Activated CD8-positive, alpha-beta memory T cell treated with anti-CD3 and anti-CD28 coated beads for 1 hour (primary cell): ENCODE data around the gene SNAI3.

ENCODE experiments used
- DNase-seq, 2 donors: peaks; one replicate each; pipeline ENCODE4 v3.0.0-alpha.2; 2020; ENCODE audit warnings: low read depth in 1 of 2; ENCODE audit errors: extremely low read depth in 1 of 2

Gene SNAI3

DNA sequence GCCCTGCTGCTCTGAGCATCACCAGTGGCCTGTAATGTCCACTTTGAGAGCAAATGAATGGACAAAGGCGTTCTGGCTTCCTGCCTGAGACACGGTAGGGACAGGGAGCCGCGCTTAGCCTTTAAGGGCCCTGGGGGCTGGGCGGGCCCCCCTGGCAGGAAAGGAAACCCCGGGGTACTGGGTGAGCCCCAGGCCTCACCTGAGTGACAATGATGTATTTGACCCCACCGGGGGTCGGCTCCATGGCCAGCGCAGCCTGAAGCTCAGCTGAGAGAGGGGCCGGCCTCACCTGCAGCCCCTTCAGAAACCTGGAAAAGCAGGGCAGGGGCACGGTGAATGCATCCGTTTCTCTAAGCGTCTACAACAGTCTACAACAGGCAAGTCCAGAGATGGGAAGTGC, 33.2 kb downstream of the SNAI3 start:
- DNase-seq, result no peak

DNA sequence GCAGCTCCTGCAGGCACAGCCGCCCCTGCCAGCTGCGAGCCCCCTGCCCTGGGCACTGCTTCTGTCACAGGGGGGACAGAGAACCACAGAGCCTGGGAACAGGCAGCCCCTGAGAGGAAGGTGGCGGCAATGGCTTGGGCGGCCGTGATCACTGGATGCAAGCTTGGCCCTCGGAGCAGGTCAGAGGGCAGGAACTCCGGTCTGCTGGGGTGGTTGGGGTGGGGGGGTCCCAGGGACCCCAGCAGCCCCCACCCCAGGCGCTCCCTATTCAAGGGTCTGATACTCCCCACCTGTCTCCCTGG, 33.6 kb downstream of the SNAI3 start:
- no peak for DNase-seq

DNA sequence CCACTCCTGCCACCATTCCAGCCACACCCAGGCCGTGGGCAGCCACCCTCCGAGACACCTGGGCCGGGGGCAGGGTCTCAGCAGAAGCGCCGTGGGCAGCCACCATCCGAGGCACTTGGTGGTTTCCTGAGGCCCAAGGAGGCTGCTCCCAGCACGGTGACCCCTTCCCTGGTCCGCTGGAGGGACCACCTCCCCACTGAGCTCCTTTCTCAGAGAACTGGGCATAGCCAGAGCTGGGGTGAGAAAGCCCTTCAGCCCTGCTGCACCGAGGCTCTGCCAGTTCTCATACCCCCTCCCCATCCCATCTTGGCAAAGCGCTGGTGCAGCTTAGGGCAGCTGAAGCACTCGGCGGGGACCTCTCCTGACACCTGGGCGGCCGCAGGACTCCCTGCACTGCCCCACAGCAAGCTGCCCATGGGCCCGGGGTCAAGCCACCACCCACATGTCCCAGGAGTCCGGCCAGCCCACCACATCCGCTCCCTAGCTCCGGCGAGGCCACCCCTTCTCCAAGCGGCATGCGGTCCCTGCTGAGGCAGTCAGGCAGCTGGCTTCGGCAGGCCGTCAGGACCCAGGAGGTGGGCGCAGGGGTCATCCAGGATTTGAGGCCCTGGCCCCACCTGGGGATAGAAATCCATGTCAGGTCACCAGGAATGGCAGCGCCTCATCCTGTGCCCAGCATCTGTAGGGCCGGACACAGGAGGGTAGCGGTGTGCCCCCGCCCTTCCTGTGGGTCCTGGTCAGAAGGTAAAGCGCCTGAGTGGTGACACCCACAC, 34.1 kb downstream of the SNAI3 start:
- no peak for DNase-seq

DNA sequence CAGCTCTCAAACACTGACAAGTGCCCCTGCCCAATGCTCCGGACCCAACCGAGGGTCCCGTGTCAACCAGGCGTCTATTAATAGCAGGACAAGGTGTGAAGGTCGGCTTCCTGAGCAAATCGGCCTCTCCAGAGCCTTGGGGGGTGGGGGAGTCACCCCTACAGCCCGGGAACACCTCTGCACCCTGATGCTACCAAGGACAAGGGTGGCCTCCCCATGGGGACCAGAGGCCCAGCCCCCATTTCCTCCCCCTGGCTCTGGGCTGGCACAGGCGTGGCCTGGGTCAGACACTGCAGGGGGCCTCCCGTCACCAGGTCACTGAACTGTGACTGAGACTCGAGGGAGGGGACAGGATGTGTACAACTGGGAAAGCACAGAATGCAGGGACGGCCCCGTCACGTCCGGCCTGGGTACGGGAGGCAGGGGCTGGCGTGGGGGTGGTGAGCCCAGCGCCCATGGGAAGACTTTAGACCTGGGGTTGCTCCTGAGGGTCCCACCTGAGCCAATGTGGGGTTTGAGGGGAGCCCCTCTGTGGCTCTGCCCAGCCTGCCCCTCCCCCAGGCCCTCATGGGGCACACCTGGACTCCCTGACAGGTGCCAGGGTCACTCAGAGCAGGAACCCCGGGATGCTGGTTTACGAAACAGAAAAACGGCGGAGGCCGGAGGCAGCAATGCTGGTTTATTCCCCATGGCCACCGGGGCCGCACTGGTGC, 34.9 kb downstream of the SNAI3 start:
- DNase-seq, result peak in 1 of 2 donors; percentile 49

DNA sequence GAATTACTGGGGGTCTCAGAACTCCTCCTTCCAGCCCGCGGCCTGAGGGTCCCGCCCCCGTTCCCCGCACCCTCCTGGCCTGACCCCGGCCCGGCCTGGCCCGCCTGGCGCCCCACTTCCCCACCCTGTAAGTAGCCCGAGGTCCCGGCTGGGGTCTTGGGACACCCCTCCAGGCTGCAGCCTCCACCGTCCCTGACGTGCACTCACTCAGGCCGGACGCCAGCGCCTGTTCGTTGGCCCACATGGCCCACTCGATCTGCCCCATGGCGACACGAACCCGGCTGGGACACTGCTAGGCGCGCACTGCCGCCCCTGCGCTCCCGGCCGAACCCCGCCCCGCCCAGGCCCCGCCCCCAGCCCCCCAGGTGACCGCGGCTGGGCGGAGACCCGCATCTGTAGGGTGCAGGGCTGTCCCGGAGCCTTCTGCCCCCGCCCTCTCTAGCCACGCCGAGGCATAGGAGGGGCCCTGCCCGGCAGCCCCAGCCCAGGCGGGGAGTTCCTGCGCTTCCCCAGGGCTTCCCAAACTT, 35.5 kb downstream of the SNAI3 start, which contains the start of gene CYBA:
CYBA (minus strand) TSS at position 305 of the 527 bp plus-strand sequence; CDS start at position 265, 40 bp downstream.
- peak in 1 of 2 donors; percentile 69 for DNase-seq

DNA sequence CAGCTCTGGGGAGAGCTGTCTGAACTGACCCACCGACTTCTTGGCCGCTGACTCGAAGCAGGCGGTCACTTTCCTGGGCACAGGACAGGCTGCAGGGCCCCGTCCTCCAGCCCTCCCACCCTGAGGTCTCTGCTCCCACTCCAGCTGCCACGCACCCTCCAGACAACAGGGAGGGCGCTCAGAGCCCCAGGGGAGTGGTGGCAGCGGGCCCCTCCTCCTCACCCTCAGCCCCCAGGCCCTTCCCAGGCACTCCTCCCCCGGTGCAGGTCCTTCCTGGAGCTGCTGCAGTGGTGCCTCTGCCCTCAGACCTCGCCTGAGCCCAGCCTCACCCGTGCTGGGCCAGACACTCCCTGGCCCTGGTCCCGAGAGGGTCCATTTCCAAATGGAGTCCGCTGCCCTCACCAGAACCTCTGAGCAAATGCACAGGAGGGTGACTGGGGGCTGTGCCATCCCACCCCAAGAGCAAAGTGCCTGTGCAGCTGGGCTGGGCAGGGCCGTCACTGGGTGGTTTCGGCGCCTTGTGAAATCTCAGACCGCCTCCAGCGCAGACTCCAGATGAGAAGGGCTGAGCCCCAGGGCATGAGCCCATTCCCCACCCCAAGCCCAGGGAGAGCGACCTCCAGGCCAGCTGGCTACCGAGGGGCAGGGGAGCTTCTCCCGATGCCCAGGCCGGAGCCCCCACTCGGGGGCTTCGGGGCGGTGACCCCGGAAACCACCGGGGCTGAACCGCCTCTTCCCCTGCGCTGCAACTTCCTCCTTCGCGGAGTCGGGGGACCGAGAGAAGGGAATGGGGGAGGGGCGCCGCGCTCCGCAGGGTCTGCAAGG, 36.2 kb downstream of the SNAI3 start:
- DNase-seq, result no peak

DNA sequence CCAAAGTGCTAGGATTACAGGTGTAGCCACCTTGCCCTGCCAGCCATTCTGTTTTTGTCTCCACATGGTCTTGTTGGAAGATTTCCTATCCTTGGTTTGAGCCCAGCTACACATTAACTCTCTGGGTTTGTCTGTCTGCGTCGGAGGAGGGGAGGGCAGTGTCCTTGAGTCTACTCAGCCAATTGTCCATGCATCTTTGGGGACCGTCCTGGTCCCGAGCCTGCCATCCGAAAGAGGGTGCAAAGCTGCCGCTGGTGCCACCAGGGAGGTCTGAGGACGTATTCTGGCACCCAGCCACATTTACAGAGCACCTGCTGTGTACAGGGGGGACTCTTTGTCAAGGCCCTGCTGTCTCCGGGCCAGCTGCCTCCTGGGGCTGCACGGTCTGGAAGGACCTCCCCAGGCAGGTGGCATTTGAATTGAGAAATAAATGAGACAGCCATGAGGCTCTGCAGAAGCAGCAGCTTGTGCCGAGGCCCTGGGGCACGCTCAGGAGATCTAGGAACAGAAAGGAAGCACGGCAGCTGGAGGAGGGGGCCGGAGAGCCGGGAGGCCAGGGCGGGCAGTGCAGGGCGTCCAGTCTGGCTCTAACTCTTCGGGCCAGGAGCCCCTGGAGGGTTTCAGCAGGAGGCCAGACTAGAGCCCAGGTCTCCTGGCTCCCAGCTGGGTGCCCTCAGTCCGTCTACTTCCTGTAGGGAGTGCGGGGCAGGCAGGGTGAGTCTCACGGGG, 36.9 kb downstream of the SNAI3 start:
- DNase-seq, result no peak

DNA sequence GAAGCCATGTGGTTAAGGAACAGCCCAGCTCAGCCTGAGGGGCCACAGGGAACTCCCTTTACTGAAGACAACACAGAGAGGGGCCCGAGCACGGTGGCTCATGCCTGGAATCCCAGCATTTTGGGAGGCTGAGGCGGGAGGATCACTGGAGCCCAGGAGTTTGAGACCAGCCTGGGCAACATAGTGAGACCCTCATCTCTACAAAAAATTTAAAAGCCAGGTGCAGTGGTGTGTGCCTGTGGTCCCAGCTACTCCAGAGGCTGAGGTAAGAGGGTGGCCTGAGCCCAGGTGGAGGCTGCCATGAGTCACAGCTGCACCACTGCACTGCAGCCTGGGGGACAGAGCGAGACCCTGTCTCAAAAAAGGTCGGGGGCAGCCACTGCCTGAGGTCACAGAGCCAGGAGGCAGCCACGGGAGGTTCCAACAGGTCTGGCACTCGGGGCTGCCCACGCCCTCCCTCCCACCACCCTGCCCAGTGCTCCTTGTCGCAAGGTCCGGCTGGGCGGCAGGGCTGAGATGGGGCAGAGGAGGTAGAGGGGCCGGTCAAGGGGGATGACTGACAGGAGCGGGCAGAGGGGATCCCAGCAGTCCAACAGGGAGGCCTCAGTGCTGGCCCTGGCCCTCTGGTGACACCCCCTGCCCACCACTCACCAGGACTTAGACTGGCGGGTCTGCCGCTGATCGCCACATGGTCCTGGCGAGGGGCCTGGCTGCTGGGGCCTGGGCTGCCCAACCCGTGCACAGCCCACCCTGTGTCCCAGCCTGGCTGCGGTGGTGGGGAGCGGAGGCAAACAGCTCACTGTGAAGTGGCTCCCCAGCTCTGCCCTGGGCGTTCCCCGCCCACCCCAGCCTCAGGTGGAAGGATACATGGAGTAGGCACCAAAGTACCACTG, 38.9 kb downstream of the SNAI3 start:
- no peak for DNase-seq

DNA sequence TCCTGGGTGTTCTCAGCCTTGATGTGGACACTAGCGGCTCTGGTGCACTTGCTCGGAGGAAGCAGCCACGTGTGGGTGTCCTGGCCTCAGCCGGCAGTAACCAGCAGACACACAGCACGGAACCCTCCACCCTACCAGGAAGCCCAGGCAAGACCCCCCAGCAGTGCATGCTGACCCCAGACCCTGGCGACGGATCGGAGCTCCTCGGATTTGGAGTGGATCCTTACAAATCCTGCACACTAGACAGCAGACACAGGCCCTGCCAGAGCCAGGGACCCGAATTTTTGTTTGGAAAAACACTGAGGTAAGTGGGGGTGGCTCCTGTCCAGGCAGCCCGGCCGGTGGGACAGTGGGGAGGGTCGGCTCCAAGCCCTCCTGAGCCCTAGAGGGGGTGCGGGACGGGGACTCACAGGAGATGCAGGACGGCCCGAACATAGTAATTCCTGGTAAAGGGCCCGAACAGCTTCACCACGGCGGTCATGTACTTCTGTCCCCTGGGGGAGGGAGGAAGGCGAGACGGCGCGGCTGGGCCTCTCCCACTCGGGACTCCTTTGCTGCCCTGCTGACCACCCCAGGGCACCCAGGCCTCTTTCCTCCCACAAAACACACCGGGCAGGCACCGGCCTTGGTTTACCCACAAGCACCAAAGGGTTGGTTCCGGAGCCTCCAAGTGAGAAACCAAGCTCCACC, 39.8 kb downstream of the SNAI3 start:
- no peak for DNase-seq

DNA sequence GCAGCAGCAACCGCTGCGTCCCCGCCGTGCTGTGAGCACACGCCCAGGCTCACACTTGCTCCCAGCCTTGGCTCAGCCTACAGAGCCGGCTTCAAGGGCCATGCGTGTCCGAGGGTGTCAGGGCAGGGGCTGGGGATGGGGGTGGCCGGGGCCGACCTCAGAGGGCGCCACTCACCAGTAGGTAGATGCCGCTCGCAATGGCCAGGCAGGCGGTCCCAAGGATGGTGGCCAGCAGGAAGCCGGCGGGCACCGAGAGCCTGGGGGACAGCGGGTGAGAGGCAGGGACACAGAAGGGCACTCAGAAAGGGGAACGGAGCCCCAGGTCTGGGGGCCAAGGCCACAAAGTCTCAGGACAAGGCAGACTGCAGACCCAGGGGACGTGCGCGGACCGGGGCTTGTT, 40.4 kb downstream of the SNAI3 start:
- DNase-seq, result no peak

DNA sequence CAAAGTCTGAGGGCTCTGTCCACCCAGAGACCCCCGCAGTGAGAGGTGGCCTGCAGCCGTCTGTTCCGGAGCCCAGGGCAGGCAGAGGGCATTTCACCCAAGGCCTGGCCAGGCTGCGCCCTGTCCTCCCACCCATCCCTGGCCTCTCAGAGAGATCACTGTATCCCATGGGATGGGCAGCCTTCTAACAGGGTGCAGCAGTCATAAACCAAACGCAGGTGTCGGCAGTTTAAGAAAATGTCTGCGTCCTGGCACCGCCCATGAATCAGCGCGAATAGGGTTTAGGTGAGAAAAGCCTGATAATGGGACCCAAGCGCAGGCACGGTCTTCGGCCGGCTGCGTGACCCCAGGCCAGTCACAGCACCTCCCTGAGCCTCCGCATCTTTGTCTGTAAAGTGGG, 40.9 kb downstream of the SNAI3 start:
- DNase-seq, result no peak

DNA sequence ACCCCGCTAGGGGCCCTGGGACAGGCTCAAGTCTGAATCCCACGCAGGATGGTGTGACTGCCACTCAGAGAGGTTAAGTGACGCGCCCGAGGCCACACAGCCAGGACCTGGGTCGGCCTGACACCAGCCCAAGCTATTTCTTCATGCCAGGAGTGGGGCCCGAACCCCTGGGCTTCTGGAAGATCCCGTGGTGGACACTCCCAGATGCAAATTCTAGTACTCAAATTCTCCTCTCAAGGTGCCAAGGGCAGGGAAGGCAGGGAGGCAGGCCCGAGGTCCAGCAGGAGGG, 42.7 kb downstream of the SNAI3 start:
- DNase-seq, result no peak

DNA sequence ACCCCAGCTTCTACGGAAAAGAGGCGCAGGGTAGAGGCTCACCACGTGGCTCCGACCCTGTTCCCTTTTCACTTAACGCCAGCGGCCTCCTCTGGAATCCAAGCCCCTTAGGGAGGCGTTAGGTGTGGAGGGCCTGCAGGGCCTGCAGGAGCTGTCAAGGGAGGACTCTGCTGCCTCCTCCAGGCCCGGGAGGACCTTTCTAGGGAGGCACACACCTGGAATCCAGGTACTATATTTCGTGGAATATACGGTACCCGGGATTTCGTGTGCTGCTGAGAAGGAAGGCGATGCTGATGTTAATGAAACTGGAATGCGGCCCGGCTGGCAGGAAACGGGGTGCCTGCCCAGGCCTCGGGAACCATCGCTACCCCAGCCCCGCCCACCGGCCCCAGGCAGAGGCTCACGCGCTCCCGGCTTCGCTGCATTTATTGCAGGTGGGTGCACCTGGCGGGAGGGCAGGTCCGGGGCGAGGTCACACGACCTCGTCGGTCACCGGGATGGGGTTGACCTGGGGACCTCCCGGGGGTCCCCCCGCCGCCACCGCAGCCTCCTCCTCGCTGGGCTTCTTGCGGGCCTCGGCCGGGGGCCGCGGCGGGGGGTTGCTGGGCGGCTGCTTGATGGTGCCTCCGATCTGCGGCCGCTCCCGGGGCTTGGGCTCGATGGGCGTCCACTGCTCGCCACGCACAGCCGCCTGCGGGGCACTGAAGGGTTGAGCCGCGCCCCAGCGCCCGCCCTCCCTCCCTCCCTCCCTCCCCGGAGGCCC, 43.2 kb downstream of the SNAI3 start:
- no peak for DNase-seq

DNA sequence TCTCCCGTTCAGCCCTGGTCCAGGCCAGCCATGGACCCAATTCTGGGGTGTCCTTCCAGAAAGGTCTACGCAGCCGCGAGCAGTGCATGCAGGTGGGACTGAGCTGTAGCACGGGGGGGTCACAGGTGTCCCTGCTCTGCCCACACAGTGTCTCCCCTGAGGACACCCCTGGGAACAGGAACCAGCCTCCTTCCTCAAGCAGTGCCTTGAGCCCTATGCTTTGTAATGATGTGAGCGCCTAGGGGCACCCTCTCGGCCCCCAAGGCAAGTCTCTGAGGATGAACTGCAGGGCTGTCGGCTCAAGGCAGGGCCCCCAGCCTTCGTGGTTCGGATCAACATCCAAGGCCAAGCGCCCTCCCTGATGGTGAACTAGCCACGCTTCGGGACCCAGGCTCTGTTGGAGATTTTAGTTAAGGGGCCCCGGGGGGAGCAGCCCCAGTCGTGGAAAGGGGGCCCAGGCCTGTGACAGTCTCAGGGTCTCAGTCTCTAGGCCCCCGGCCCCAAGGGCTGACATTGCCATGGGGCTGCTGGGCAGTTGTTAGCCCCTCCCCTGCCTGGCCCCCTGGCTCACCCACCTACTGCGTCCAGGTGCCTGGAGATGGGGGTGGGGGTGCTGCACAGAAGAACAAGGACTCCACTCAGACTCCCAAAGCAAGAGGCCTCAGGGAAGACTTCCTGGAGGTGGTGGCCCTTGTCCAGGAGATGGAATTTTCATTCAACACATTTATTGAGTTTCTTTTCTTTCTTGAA, 45.6 kb downstream of the SNAI3 start:
- no peak for DNase-seq

DNA sequence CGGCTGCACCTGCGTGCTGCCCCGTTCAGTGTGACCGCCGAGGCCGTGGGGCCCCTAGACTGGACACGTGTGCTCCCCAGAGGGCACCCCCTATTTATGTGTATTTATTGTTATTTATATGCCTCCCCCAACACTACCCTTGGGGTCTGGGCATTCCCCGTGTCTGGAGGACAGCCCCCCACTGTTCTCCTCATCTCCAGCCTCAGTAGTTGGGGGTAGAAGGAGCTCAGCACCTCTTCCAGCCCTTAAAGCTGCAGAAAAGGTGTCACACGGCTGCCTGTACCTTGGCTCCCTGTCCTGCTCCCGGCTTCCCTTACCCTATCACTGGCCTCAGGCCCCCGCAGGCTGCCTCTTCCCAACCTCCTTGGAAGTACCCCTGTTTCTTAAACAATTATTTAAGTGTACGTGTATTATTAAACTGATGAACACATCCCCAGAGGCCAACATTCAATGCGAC, 46.2 kb downstream of the SNAI3 start:
- DNase-seq, result no peak

DNA sequence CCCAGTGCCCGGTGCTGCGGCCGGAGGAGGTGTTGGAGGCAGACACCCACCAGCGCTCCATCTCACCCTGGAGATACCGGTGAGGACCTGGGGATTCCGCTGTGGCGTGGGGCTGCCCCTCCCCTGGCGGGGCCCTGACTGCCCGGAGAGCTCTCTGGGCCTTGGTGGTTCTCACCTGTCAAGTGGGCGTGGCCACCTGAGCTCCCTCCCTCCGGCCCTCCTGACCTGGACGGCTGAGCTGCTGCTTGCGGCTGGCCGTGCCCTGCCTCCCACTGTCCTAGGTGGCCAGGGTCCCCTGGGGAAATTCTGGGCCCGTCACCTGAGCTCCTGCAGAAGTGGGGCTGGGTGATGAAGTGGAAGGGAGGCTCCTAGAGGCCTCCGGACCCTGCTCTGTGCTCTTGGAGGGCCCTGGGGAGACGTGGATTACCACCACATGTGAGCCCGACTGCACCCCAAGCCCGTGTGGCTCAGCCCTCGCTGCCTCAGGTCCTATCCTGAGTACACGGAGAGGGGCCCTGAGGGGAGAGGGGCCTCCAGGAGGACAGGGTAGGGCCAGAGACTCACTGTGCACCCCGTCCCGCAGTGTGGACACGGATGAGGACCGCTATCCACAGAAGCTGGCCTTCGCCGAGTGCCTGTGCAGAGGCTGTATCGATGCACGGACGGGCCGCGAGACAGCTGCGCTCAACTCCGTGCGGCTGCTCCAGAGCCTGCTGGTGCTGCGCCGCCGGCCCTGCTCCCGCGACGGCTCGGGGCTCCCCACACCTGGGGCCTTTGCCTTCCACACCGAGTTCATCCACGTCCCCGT, 46.9 kb downstream of the SNAI3 start:
- DNase-seq, result no peak
